Body of pancreas (tissue), 4 donors: ENCODE measurements around the gene ENTPD8. TPM values are rescaled to one million over a fixed set of nuclear protein-coding genes. Genes with fewer than 3 reads are reported as not detected.

Source experiments
- ATAC-seq: fragments of 150-250 bp; one replicate; pipeline ENCODE4 v1.9.1; 2016
- DNase-seq, 4 donors: peaks; one replicate each; pipeline ENCODE4 v3.0.0-alpha.2; 2019
- H3K27ac ChIP-seq, 4 donors: fragments of 200-600 bp; sonication (generic); 1 replicate in 3 of 4; 2 replicates in 1 of 4; pipeline versions ENCODE4 v1.5.1 to v1.6.1; 2016 to 2019; ENCODE audit warnings: mild to moderate bottlenecking in 1 of 4, mixed read lengths in 1 of 4, moderate library complexity in 1 of 4
- H3K27me3 ChIP-seq, 2 donors: fragments of 200-600 bp; sonication (generic); one replicate each; pipeline ENCODE4 v1.6.0; 2016; ENCODE audit warnings: mild to moderate bottlenecking in 1 of 2
- H3K36me3 ChIP-seq, 2 donors: fragments of 200-600 bp; sonication (generic); replicated peaks in 1 of 2; 2 replicates each; pipeline ENCODE4 v1.5.1; 2016; ENCODE audit warnings: low read depth in 2 of 2; ENCODE audit not compliant: insufficient read depth in 1 of 2
- H3K4me1 ChIP-seq: fragments of 200-600 bp; sonication (generic); one replicate; pipeline ENCODE4 v1.6.0; 2016
- H3K4me3 ChIP-seq, 2 donors: fragments of 200-600 bp; sonication (generic); 1 replicate in 1 of 2; 2 replicates in 1 of 2; pipeline ENCODE4 v1.5.1; 2016 to 2019
- H3K9me3 ChIP-seq, 3 donors: fragments of 200-600 bp; sonication (generic); 1 replicate in 2 of 3; 2 replicates in 1 of 3; pipeline ENCODE4 v1.5.1; 2016
- POLR2A ChIP-seq, 3 donors: fragments of 450-650 bp; IDR thresholded peaks; one replicate each; pipeline ENCODE4 v1.6.1; 2016; ENCODE audit warnings: antibody characterized with exemption in 3 of 3, mild to moderate bottlenecking in 2 of 3
- whole genome bisulfite sequencing, 2 donors: methylation state at CpG; one replicate each; pipeline ENCODE4 v1.1.5; 2017; 5-methylcytosine and 5-hydroxymethylcytosine counted together
- intact Hi-C: fragments of 100-400 bp; cut with DNase I; formaldehyde crosslinking; loops from one replicate; pipeline ENCODE4 v1.15.1; 2023
- total RNA-seq, 2 donors: library from RNA; depleted of rRNA; stranded (reverse); fragments of >200 nt; gene quantifications; one replicate each; pipeline ENCODE4 v1.1.0, GENCODE V29; 2016
- TF ChIP-seq, protein P1 (sequence below), 7 experiments: fragments of 450-650 bp in 4 of 7; fragments of 200-600 bp in 3 of 7; sonication (generic) in 3 of 7; IDR thresholded peaks; one replicate each; pipeline ENCODE4 v1.5.1; 2016 to 2019; ENCODE audit warnings: antibody characterized with exemption in 7 of 7

Gene ENTPD8
- total RNA-seq, 2 donors from 2014 or later = 2.0 to 2.3 TPM

DNA sequence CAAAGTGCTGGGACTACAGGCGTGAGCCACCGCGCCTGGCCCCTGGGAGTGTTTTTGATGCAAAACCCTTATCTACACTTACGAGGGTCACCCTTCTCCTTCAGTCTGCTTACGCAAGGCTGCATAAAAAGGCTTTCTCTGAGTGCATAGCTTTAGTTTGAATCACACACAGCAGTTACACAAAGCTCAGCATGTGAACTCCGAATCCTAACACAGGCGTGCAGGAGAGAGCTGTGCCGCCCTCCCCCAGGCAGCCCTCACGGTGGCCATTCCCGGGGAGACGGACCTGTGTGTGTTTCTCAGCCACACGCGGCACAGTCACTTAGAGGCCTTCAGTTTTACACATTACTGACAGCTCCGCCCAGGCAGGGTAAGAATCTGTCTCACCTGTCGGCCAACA is 44.9 kb downstream of the ENTPD8 start:
- Histone ChIP-seq H3K27ac (no peak overlapping the region), H3K4me1 (no peaks in the 10 kb centered on the region), H3K27me3 (no peaks in the 10 kb centered on the region), H3K9me3 (no peaks in the 10 kb centered on the region), H3K36me3 (no peaks in the 10 kb centered on the region), H3K4me3 (no peak overlapping the region)
- no peak for DNase-seq
- TF ChIP-seq POLR2A (IDR thresholded peaks at IDR 0.05) = no peak
- ATAC-seq = no peak
- intact Hi-C loops = no loop called here
- WGBS, 2 donors = 83 to 88% methylated on average over 14 to 15 of the region's 15 CpGs

DNA sequence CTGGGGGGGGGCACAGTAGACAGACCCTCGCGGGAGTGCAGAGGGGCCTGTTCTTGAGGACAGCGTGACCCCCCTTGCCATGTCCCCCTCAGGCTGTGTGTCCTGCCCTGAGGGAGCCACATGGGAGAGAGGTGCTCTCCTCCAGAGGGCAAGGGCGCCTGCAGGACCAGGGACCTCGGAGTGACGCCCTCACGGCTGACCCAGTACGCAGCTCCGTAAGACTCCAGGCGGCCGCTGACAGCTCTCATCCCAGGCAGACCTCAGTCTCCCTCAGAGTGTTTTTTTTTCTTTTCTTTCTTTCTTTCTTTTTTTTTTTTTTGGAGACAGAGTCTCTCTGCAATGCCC is 45.5 kb downstream of the ENTPD8 start:
- Histone ChIP-seq H3K27ac (no peak overlapping the region), H3K27me3 (no peaks in the 10 kb centered on the region), H3K4me1 (peaks cover 5% of the 10 kb centered on the region), H3K9me3 (no peaks in the 10 kb centered on the region), H3K36me3 (no peaks in the 10 kb centered on the region), H3K4me3 (no peak overlapping the region)
- WGBS, 2 donors = 88 to 95% methylated on average over 8 to 10 of the region's 11 CpGs
- no peak for TF ChIP-seq POLR2A (IDR thresholded peaks at IDR 0.05)
- TF ChIP-seq, protein P1, sequence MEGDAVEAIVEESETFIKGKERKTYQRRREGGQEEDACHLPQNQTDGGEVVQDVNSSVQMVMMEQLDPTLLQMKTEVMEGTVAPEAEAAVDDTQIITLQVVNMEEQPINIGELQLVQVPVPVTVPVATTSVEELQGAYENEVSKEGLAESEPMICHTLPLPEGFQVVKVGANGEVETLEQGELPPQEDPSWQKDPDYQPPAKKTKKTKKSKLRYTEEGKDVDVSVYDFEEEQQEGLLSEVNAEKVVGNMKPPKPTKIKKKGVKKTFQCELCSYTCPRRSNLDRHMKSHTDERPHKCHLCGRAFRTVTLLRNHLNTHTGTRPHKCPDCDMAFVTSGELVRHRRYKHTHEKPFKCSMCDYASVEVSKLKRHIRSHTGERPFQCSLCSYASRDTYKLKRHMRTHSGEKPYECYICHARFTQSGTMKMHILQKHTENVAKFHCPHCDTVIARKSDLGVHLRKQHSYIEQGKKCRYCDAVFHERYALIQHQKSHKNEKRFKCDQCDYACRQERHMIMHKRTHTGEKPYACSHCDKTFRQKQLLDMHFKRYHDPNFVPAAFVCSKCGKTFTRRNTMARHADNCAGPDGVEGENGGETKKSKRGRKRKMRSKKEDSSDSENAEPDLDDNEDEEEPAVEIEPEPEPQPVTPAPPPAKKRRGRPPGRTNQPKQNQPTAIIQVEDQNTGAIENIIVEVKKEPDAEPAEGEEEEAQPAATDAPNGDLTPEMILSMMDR (IDR thresholded peaks at IDR 0.05) = no peak
- DNase-seq (no peak), ATAC-seq (no peak)
- intact Hi-C loops = no loop called here

DNA sequence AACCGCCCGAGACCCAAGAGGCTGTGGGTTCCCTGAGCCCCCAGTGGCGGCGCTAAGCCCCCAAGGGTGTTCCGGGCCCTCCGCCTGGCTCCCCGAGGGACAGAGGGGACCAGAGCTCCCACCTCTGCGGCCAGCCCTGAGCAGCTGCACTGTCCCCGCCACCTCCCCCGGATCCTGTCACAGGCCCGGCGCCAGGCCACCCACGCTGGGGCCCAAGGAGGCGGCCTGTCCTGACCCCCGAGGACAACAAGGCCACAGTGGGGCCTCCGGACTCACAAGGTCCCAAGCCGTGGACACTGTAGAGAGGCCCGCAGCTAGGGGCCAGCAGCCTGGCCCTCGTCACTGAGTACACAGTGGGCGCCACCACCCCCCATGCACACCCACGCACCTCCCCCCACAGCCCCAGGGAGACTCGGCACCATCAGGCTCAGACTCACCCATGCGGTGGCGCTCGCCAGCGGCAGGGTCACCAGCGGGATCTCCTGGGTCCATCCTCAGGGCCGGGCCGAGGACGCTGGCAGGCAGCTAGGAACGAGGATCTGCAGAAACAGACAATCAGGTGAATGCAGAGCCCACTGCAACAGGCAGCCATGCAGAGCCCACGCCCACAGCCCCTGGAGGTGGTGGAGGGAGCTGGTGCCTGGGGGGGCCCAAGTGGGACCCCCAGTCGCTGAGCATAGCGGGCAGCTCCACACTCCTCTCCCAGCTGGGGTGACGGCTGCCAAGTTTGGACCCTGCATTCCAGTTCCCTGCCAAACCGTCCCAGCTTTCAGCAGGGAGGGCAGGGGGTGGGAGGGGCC is 46.1 kb downstream of the ENTPD8 start:
- Histone ChIP-seq H3K27ac (no peak overlapping the region), H3K9me3 (no peaks in the 10 kb centered on the region), H3K4me1 (peaks cover 7% of the 10 kb centered on the region), H3K36me3 (no peaks in the 10 kb centered on the region), H3K4me3 (no peak overlapping the region), H3K27me3 (no peaks in the 10 kb centered on the region)
- TF ChIP-seq, protein P1 (IDR thresholded peaks at IDR 0.05) = no peak
- no peak for TF ChIP-seq POLR2A (IDR thresholded peaks at IDR 0.05)
- 90 to 92% methylated on average over 12 to 27 of the region's 36 CpGs for WGBS, 2 donors
- intact Hi-C loops = no loop called here
- ATAC-seq (no peak), DNase-seq (no peak)

DNA sequence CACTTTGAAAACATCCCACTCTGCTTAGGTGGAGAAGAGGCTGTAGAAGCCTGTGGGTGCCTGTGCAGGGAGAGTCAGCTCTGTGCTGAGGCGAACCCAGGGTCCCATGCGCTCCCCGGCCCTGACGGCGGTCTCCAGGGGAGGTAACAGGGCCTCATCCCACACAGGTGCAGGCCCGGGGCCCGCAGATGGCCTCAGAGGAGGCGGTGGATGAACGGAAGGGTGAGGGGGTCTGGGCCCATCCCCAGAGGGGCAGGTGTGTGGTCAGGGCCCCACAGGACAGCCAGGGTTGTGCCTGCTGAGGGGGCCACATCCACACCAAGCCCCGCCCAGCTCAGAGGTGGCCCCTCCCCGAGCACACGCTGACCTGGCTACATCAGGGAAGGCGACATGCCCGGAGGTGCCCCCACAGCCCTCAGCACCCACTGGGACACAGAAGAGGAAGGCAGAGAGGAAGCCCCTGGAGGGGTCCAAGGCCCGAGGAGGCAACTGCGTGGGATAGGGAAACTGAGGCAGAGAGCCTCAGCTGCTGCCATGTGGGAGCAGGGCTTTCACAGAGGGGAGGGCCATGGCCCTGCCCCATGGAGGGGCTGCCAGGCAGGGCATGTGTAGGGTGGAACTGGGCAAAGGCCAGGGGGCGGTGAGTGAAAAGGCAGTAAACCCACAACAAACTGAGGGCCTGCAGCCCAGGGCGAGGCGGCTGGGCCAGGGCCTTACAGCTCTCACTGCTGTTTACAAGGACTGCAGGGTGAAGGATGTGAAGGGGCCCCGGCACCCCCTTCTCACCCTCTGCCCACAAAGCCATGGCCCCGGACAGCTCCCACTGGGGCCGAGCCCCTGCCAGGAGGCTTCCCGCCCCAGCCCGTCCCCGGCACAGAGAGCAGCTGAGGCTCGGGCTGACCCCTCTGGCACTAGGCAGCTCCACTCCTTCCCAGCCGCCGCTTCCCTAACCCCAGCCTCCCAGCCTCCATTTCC is 47.7 kb downstream of the ENTPD8 start:
- intact Hi-C loops = no loop called here
- no peak for TF ChIP-seq POLR2A (IDR thresholded peaks at IDR 0.05)
- TF ChIP-seq, protein P1 (IDR thresholded peaks at IDR 0.05) = no peak
- no peak for ATAC-seq
- WGBS, 2 donors = 93 to 100% methylated on average over 3 to 25 of the region's 28 CpGs
- no peaks in the 10 kb centered on the region for H3K36me3 ChIP-seq
- H3K4me1 ChIP-seq = peaks cover 7% of the 10 kb centered on the region
- no peak overlapping the region for H3K27ac ChIP-seq
- no peaks in the 10 kb centered on the region for H3K27me3 ChIP-seq
- DNase-seq = no peak
- no peak overlapping the region for H3K4me3 ChIP-seq
- H3K9me3 ChIP-seq = no peaks in the 10 kb centered on the region
